H9 (cell line): Measurements from ENCODE around the gene MS4A18. TPM values are rescaled to one million over a fixed set of nuclear protein-coding genes. Genes with fewer than 3 reads are reported as not detected.

Experiments used
- DNase-seq: peaks from one replicate; pipeline ENCODE4 v3.0.0-alpha.2; 2017
- H2AFZ ChIP-seq: one replicate; pipeline ENCODE4 v1.6.1; 2013; ENCODE audit warnings: mild to moderate bottlenecking, low read length, control low read depth, moderate library complexity
- H2AK5ac ChIP-seq: 2 replicates; pipeline ENCODE4 v1.6.1; 2013; ENCODE audit warnings: low read length, control low read depth, mixed read lengths; ENCODE audit not compliant: insufficient read length
- H2BK120ac ChIP-seq: one replicate; pipeline ENCODE4 v1.6.1; 2013; ENCODE audit warnings: low read depth, mild to moderate bottlenecking, low read length, control low read depth, inconsistent platforms; ENCODE audit not compliant: poor library complexity, severe bottlenecking
- H2BK12ac ChIP-seq: 2 replicates; pipeline ENCODE4 v1.6.1; 2013; ENCODE audit warnings: low read length, control low read depth, mixed read lengths, low read depth; ENCODE audit not compliant: insufficient read length
- H2BK15ac ChIP-seq: 2 replicates; pipeline ENCODE4 v1.6.1; 2013; ENCODE audit warnings: low read depth, low read length, control low read depth
- H2BK20ac ChIP-seq: one replicate; pipeline ENCODE4 v1.6.1; 2013; ENCODE audit warnings: low read depth, mild to moderate bottlenecking, low read length, control low read depth, inconsistent platforms; ENCODE audit not compliant: poor library complexity, severe bottlenecking
- H2BK5ac ChIP-seq: 2 replicates; pipeline ENCODE4 v1.6.1; 2013; ENCODE audit warnings: low read length, control low read depth, mixed read lengths; ENCODE audit not compliant: insufficient read length
- H3K14ac ChIP-seq: 2 replicates; pipeline ENCODE4 v1.6.1; 2013; ENCODE audit warnings: low read length, control low read depth; ENCODE audit not compliant: insufficient read depth
- H3K18ac ChIP-seq: 2 replicates; pipeline ENCODE4 v1.6.1; 2013; ENCODE audit warnings: low read depth, mild to moderate bottlenecking, mixed read lengths, low read length, control low read depth; ENCODE audit not compliant: insufficient read length
- H3K23ac ChIP-seq: 2 replicates; pipeline ENCODE4 v1.6.1; 2013; ENCODE audit warnings: low read length, control low read depth, mixed read lengths, low read depth; ENCODE audit not compliant: insufficient read length
- H3K23me2 ChIP-seq: 2 replicates; pipeline ENCODE4 v1.6.1; 2013; ENCODE audit warnings: low read depth, mild to moderate bottlenecking, mixed read lengths, low read length, control low read depth; ENCODE audit not compliant: insufficient read length, poor library complexity, severe bottlenecking
- H3K27ac ChIP-seq: 2 replicates; pipeline ENCODE4 v1.5.1; 2013; ENCODE audit warnings: low read length, control low read depth, mixed read lengths, low read depth; ENCODE audit not compliant: insufficient read length
- H3K27me3 ChIP-seq: 2 replicates; pipeline ENCODE4 v1.6.1; 2013; ENCODE audit warnings: low read length, control low read depth, inconsistent platforms; ENCODE audit not compliant: insufficient read depth
- H3K4ac ChIP-seq: 2 replicates; pipeline ENCODE4 v1.6.1; 2013; ENCODE audit warnings: low read depth, mild to moderate bottlenecking, control low read depth, inconsistent platforms, low read length, moderate library complexity
- H3K4me1 ChIP-seq: 2 replicates; pipeline ENCODE4 v1.6.1; 2013; ENCODE audit warnings: low read length, control low read depth, inconsistent platforms; ENCODE audit not compliant: insufficient read depth
- H3K4me2 ChIP-seq: 2 replicates; pipeline ENCODE4 v1.6.1; 2013; ENCODE audit warnings: low read length, control low read depth, mixed read lengths; ENCODE audit not compliant: insufficient read length, insufficient read depth
- H3K56ac ChIP-seq: 2 replicates; pipeline ENCODE4 v1.6.1; 2013; ENCODE audit warnings: low read depth, mild to moderate bottlenecking, mixed read lengths, low read length, control low read depth; ENCODE audit not compliant: insufficient read length
- H3K79me1 ChIP-seq: 2 replicates; pipeline ENCODE4 v1.6.1; 2013; ENCODE audit warnings: low read depth, mild to moderate bottlenecking, moderate library complexity, low read length, control low read depth, inconsistent platforms; ENCODE audit not compliant: insufficient read depth, poor library complexity, severe bottlenecking
- H3K79me2 ChIP-seq: 2 replicates; pipeline ENCODE4 v1.6.1; 2013; ENCODE audit warnings: low read length, control low read depth, inconsistent platforms; ENCODE audit not compliant: insufficient read depth
- H3K9ac ChIP-seq: 2 replicates; pipeline ENCODE4 v1.6.1; 2013; ENCODE audit warnings: low read length, control low read depth, mixed read lengths; ENCODE audit not compliant: insufficient read length; ENCODE audit errors: extremely low read depth
- H3K9me3 ChIP-seq: one replicate; pipeline ENCODE4 v1.6.1; 2013; ENCODE audit warnings: low read depth, low read length, inconsistent platforms; ENCODE audit not compliant: control insufficient read depth
- H3T11ph ChIP-seq: one replicate; pipeline ENCODE4 v1.6.1; 2013; ENCODE audit warnings: mild to moderate bottlenecking, low read length, control low read depth, inconsistent platforms
- H4K20me1 ChIP-seq: one replicate; pipeline ENCODE4 v1.6.1; 2013; ENCODE audit not compliant: control insufficient read depth, insufficient read length, insufficient read depth
- H4K5ac ChIP-seq: 2 replicates; pipeline ENCODE4 v1.6.1; 2013; ENCODE audit warnings: low read depth, mild to moderate bottlenecking, mixed read lengths, low read length, control low read depth; ENCODE audit not compliant: insufficient read length
- H4K8ac ChIP-seq: replicated peaks from 2 replicates; pipeline ENCODE4 v1.6.1; 2013; ENCODE audit warnings: low read length, control low read depth, mixed read lengths, low read depth; ENCODE audit not compliant: insufficient read length
- H4K91ac ChIP-seq: 2 replicates; pipeline ENCODE4 v1.6.1; 2013; ENCODE audit warnings: low read depth, mild to moderate bottlenecking, moderate library complexity, mixed read lengths, low read length, control low read depth; ENCODE audit not compliant: insufficient read length
- H3K27ac Mint-ChIP-seq, 3 experiments: 2 replicates in 2 of 3; 3 replicates in 1 of 3; pipeline ENCODE4 v1.8.0; 2020 to 2021; ENCODE audit warnings: mixed read lengths in 3 of 3, mild to moderate bottlenecking in 1 of 3, moderate library complexity in 1 of 3
- H3K27me3 Mint-ChIP-seq: 2 replicates; pipeline ENCODE4 v1.8.0; 2021; ENCODE audit warnings: low read depth, mild to moderate bottlenecking, moderate library complexity, mixed read lengths
- H3K36me3 Mint-ChIP-seq, 3 experiments: 2 replicates in 2 of 3; 3 replicates in 1 of 3; pipeline ENCODE4 v1.8.0; 2020 to 2021; ENCODE audit warnings: low read depth in 3 of 3, mixed read lengths in 3 of 3; ENCODE audit not compliant: insufficient read depth in 1 of 3
- H3K4me1 Mint-ChIP-seq, 2 experiments: 2 replicates each; pipeline ENCODE4 v1.8.0; 2020; ENCODE audit warnings: mixed read lengths in 2 of 2
- H3K4me3 Mint-ChIP-seq, 2 experiments: 2 replicates in 1 of 2; 3 replicates in 1 of 2; pipeline ENCODE4 v1.8.0; 2020 to 2021; ENCODE audit warnings: mild to moderate bottlenecking in 2 of 2, mixed read lengths in 2 of 2, moderate library complexity in 1 of 2
- H3K9me3 Mint-ChIP-seq, 2 experiments: 2 replicates in 1 of 2; 3 replicates in 1 of 2; pipeline ENCODE4 v1.8.0; 2020; ENCODE audit warnings: mild to moderate bottlenecking in 2 of 2, mixed read lengths in 2 of 2, moderate library complexity in 1 of 2
- CTCF ChIP-seq: fragments of 200-600 bp; sonication (generic); conservative IDR thresholded peaks from 3 replicates; pipeline ENCODE4 v1.8.0; 2021; ENCODE audit warnings: antibody characterized with exemption, mild to moderate bottlenecking
- WGBS: extraction: QIAGEN DNeasy Blood & Tissue Kit; methylation state at CpG from one replicate; pipeline ENCODE4 v1.1.7; 2013; ENCODE audit warnings: missing lambda C conversion rate, low lambda C conversion rate, mixed read lengths; ENCODE audit not compliant: insufficient read length; ENCODE audit errors: extremely low coverage; 5-methylcytosine and 5-hydroxymethylcytosine counted together
- total RNA-seq: library from RNA; stranded (reverse); gene quantifications from 2 replicates; pipeline ENCODE4 v1.2.1, GENCODE V29; 2021

Gene MS4A18
- total RNA-seq, 1 experiment from 2014 or later = not detected

- no peaks in the 10 kb centered on the region for H3K79me1 ChIP-seq
- H4K5ac ChIP-seq = no peak overlapping the region
- no peak overlapping the region for H4K91ac ChIP-seq
- Mint-ChIP-seq H3K27ac (no peak overlapping the region), H3K36me3 (no peaks in the 10 kb centered on the region), H3K9me3 (no peaks in the 10 kb centered on the region), H3K4me1 (peaks cover 10 to 12% of the 10 kb centered on the region in 2 experiments; a peak in 2 of 4 replicates), H3K27me3 (peaks cover 7% of the 10 kb centered on the region), H3K4me3 (no peak overlapping the region)
- no peaks in the 10 kb centered on the region for H3K4me1 ChIP-seq
- TF ChIP-seq CTCF = no peak
- H2AK5ac ChIP-seq = no peak overlapping the region
- no peak overlapping the region for H2BK120ac ChIP-seq
- H3K9me3 ChIP-seq = no peaks in the 10 kb centered on the region
- H2BK20ac ChIP-seq = no peak overlapping the region
- H3K23ac ChIP-seq = no peak overlapping the region
- no peak overlapping the region for H3K18ac ChIP-seq
- H3K56ac ChIP-seq = no peak overlapping the region
- H2BK12ac ChIP-seq = no peak overlapping the region
- no CpG with 5 or more reads among the region's 8 CpGs for WGBS
- H3K79me2 ChIP-seq = no peaks in the 10 kb centered on the region
- H3K9ac ChIP-seq = no peak overlapping the region
- no peak overlapping the region for H2BK5ac ChIP-seq
- no peak overlapping the region for H3T11ph ChIP-seq
- H3K23me2 ChIP-seq = no peaks in the 10 kb centered on the region
- H3K14ac ChIP-seq = no peak overlapping the region
- H3K4ac ChIP-seq = no peak overlapping the region
- no peak overlapping the region for H2AFZ ChIP-seq
- no peaks in the 10 kb centered on the region for H3K27me3 ChIP-seq
- DNase-seq = no peak
- no peaks in the 10 kb centered on the region for H4K20me1 ChIP-seq
- no peak overlapping the region for H2BK15ac ChIP-seq
- no peak overlapping the region for H3K4me2 ChIP-seq
- no peak overlapping the region for H4K8ac ChIP-seq
- no peak overlapping the region for H3K27ac ChIP-seq
Measured at GRCh38 chr11:60731586-60731985, 7.1 kb downstream of the MS4A18 start.
